Vagina (tissue), 2 donors: ENCODE results near the gene PIGK. TPM values are rescaled to one million over a fixed set of nuclear protein-coding genes. Genes with fewer than 3 reads are reported as not detected.

Experiments
- DNase-seq, 2 donors: peaks; one replicate each; pipeline ENCODE4 v3.0.0-alpha.2; 2017; ENCODE audit errors: extremely low spot score in 2 of 2
- H3K27ac ChIP-seq: fragments of 200-600 bp; sonication (generic); one replicate; pipeline ENCODE4 v1.5.1; 2019
- H3K27me3 ChIP-seq: fragments of 200-600 bp; sonication (generic); one replicate; pipeline ENCODE4 v1.5.1; 2019
- H3K36me3 ChIP-seq, 2 donors: fragments of 200-600 bp; sonication (generic); one replicate each; pipeline ENCODE4 v1.5.1; 2017 to 2019
- H3K4me1 ChIP-seq: fragments of 200-600 bp; sonication (generic); one replicate; pipeline ENCODE4 v1.5.1; 2019
- H3K4me3 ChIP-seq, 2 donors: fragments of 200-600 bp; sonication (generic); 1 replicate in 1 of 2; 2 replicates in 1 of 2; pipeline ENCODE4 v1.5.1; 2016 to 2019
- H3K9me3 ChIP-seq: fragments of 200-600 bp; sonication (generic); one replicate; pipeline ENCODE4 v1.5.1; 2019
- POLR2A ChIP-seq, 2 donors: fragments of 450-650 bp; IDR thresholded peaks; one replicate each; pipeline ENCODE4 v1.6.1; 2017; ENCODE audit warnings: antibody characterized with exemption in 2 of 2, mild to moderate bottlenecking in 2 of 2, moderate library complexity in 2 of 2
- POLR2AphosphoS5 ChIP-seq, 2 donors: sonication (generic); formaldehyde crosslinking; IDR thresholded peaks; one replicate each; pipeline ENCODE4 v1.9.0; 2017; ENCODE audit warnings: antibody characterized with exemption in 2 of 2, mild to moderate bottlenecking in 2 of 2, low read depth in 1 of 2; ENCODE audit not compliant: insufficient read depth in 1 of 2
- intact Hi-C: fragments of 100-400 bp; cut with DNase I; formaldehyde crosslinking; loops from one replicate; pipeline ENCODE4 v1.15.1; 2023
- total RNA-seq: library from RNA; depleted of rRNA; stranded (reverse); fragments of >200 nt; gene quantifications from one replicate; pipeline ENCODE4 v1.2.3, GENCODE V29; 2016
- TF ChIP-seq, protein P1 (sequence below), 3 experiments: fragments of 450-650 bp in 2 of 3; fragments of 200-600 bp in 1 of 3; sonication (generic) in 1 of 3; IDR thresholded peaks; one replicate each; pipeline ENCODE4 v1.5.1; 2017 to 2019; ENCODE audit warnings: antibody characterized with exemption in 3 of 3, mild to moderate bottlenecking in 2 of 3, moderate library complexity in 2 of 3

The PIGK gene
- total RNA-seq, 1 donor from 2014 or later, result 12.8 TPM

DNA sequence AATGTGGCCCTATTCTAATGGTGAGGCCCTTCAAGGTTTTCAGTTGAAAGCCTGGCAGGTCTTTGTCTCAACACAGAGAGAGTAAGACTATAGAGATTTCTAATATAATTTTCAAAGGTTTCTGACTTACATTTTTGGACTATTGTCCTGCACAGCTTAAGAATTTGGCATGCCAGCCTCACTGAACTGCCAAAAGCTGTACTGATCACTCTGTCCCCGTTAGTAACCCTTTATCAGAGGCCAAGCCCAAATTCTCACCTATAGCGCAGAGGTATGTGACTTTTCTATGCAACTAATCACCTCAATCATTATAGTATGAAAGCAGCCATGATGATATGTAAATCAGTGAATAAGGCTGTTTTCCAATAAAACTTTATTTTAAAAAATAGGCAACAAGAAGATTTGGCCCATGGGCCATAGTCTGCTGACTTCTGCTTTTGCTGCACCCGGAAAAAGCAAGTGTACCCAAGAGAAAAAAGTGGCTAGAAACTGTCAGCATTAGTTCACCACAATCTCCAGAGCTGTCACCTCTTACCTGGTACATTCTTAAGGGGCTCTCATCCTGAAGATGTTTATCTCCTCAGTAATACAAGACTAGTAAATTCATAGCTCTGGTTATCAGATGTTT lies 85.4 kb downstream of the PIGK start:
- Histone ChIP-seq H3K27ac (no peak overlapping the region), H3K9me3 (no peaks in the 10 kb centered on the region), H3K36me3 (no peaks in the 10 kb centered on the region), H3K4me1 (no peaks in the 10 kb centered on the region), H3K27me3 (no peaks in the 10 kb centered on the region), H3K4me3 (no peak overlapping the region)
- TF ChIP-seq POLR2AphosphoS5 (IDR thresholded peaks at IDR 0.05; ENCODE audit: insufficient read depth in 1 of 2, low read depth in 1 of 2) (no peak), POLR2A (IDR thresholded peaks at IDR 0.05) (no peak)
- TF ChIP-seq, protein P1, sequence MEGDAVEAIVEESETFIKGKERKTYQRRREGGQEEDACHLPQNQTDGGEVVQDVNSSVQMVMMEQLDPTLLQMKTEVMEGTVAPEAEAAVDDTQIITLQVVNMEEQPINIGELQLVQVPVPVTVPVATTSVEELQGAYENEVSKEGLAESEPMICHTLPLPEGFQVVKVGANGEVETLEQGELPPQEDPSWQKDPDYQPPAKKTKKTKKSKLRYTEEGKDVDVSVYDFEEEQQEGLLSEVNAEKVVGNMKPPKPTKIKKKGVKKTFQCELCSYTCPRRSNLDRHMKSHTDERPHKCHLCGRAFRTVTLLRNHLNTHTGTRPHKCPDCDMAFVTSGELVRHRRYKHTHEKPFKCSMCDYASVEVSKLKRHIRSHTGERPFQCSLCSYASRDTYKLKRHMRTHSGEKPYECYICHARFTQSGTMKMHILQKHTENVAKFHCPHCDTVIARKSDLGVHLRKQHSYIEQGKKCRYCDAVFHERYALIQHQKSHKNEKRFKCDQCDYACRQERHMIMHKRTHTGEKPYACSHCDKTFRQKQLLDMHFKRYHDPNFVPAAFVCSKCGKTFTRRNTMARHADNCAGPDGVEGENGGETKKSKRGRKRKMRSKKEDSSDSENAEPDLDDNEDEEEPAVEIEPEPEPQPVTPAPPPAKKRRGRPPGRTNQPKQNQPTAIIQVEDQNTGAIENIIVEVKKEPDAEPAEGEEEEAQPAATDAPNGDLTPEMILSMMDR (IDR thresholded peaks at IDR 0.05), result no peak
- DNase-seq, result no peak
- intact Hi-C loops, result no loop called here

DNA sequence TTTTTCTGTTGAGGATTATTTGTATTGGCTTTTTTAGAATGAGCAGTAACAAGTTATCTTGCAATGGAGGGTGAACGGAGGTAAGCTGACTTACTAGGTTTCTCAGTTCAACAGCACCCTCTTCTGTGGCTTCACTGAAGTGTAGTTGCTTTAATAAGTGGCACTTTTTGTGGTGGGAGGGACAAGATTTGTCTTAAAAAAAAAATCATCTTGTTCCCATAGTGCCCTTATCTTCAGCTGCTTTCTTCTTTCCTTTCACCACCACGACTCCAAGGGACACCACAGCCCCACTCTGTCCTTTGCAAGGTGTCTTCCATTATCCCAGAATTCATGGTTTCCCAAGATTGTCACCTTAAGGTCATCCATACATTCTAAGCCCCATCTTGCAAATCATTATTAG lies 92.9 kb downstream of the PIGK start:
- H3K27me3 ChIP-seq, result no peaks in the 10 kb centered on the region
- no peak for TF ChIP-seq POLR2A (IDR thresholded peaks at IDR 0.05)
- TF ChIP-seq, protein P1 (IDR thresholded peaks at IDR 0.05), result peak in 1 of 3 experiments; percentile 23
- no peaks in the 10 kb centered on the region for H3K4me1 ChIP-seq
- H3K9me3 ChIP-seq, result no peaks in the 10 kb centered on the region
- H3K4me3 ChIP-seq, result no peak overlapping the region
- no peak overlapping the region for H3K27ac ChIP-seq
- no peaks in the 10 kb centered on the region for H3K36me3 ChIP-seq
- DNase-seq, result no peak
- intact Hi-C loops, result no loop called here

DNA sequence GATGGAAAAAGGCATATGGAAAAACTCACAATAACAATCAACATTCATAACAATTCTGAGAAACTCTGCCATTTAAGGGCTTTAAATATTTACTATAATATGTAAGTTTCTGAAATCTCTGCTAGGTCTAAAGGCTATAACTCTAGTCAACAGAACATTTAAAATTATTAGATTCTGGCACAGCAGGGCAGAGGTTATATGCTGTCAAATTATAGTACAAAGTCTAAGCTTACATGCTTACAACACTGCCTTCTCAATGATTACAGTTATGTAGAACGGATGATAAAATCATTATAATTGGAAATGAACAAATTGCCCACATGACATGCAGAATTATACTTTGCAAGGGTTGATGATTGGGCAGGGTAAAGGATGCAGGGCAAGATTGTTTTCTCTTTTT lies 97.7 kb downstream of the PIGK start:
- no peaks in the 10 kb centered on the region for H3K27me3 ChIP-seq
- intact Hi-C loops, result no loop called here

DNA sequence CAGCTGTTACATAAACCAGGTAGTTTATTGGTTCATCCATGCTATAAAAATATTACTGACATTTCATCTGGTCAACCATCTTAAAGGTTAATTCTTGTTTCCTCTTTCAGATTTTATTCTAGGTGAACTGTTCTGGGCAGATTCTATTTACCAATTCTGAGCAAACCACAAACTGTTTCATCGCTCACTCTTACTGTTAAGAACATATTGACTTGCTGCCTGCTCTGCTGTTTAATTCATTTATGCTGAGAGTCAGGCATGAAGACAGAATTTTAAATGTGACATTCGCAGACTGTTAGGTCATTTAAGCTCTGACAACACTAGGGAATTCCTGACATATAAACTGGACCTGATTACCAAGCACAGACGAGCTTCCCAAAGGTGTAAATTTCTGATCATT lies 98.3 kb downstream of the PIGK start:
- no peaks in the 10 kb centered on the region for H3K36me3 ChIP-seq
- no peaks in the 10 kb centered on the region for H3K9me3 ChIP-seq
- no peak overlapping the region for H3K27ac ChIP-seq
- no peaks in the 10 kb centered on the region for H3K4me1 ChIP-seq
- H3K4me3 ChIP-seq, result no peak overlapping the region
- intact Hi-C loops, result no loop called here
- no peaks in the 10 kb centered on the region for H3K27me3 ChIP-seq
- TF ChIP-seq POLR2AphosphoS5 (IDR thresholded peaks at IDR 0.05; ENCODE audit: insufficient read depth in 1 of 2, low read depth in 1 of 2), result no peak
- no peak for TF ChIP-seq POLR2A (IDR thresholded peaks at IDR 0.05)
- TF ChIP-seq, protein P1 (IDR thresholded peaks at IDR 0.05), result no peak
- DNase-seq, result no peak

More for the DNA sequence above, 97.7 kb downstream of the PIGK start:
- no peak overlapping the region for H3K27ac ChIP-seq
- H3K4me1 ChIP-seq, result no peaks in the 10 kb centered on the region
- TF ChIP-seq POLR2AphosphoS5 (IDR thresholded peaks at IDR 0.05; ENCODE audit: insufficient read depth in 1 of 2, low read depth in 1 of 2) (no peak), POLR2A (IDR thresholded peaks at IDR 0.05) (no peak)
- TF ChIP-seq, protein P1 (IDR thresholded peaks at IDR 0.05), result no peak
- H3K4me3 ChIP-seq, result no peak overlapping the region
- no peak for DNase-seq
- H3K36me3 ChIP-seq, result no peaks in the 10 kb centered on the region
- no peaks in the 10 kb centered on the region for H3K9me3 ChIP-seq

DNA sequence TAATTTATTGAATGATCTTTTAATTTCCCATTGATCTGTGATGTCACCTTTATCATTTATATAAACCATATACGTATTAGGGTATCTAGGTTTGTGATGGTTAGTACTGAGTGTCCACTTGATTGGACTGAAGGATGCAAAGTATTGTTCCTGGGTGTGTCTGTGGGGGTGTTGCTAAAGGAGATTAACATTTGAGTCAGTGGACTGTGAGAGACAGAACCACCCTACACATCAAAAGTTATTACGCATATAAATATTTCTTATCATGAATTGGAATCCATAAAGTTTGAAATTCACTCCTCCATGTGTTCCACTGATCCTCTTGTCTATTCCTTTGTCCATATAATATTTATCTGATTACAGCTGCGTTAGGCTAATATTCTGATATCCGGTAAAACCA lies 100.5 kb downstream of the PIGK start:
- no peaks in the 10 kb centered on the region for H3K9me3 ChIP-seq
- no peaks in the 10 kb centered on the region for H3K36me3 ChIP-seq
- no peak for TF ChIP-seq POLR2A (IDR thresholded peaks at IDR 0.05)
- no peak for TF ChIP-seq POLR2AphosphoS5 (IDR thresholded peaks at IDR 0.05; ENCODE audit: insufficient read depth in 1 of 2, low read depth in 1 of 2)
- TF ChIP-seq, protein P1 (IDR thresholded peaks at IDR 0.05), result no peak
- H3K27ac ChIP-seq, result no peak overlapping the region
- no peak for DNase-seq
- intact Hi-C loops, result no loop called here
- H3K4me3 ChIP-seq, result no peak overlapping the region
- H3K4me1 ChIP-seq, result no peaks in the 10 kb centered on the region
- H3K27me3 ChIP-seq, result no peaks in the 10 kb centered on the region
